HG02943 (cell line): ENCODE measurements around the gene CXCL12.

Experiments used
- ATAC-seq: cut with Tn5 transposase; IDR thresholded peaks from one replicate; pipeline ENCODE4 v1.9.1; 2021; ENCODE audit warnings: mild to moderate bottlenecking, low read depth, moderate library complexity; ENCODE audit not compliant: unreplicated experiment

Gene CXCL12

GRCh38 chr10:44385026-44385695 is at the start of gene CXCL12:
CXCL12 (minus strand) TSS chr10:44385097; CDS start chr10:44385005, 92 bp downstream.
- ATAC-seq = no peak

DNA sequence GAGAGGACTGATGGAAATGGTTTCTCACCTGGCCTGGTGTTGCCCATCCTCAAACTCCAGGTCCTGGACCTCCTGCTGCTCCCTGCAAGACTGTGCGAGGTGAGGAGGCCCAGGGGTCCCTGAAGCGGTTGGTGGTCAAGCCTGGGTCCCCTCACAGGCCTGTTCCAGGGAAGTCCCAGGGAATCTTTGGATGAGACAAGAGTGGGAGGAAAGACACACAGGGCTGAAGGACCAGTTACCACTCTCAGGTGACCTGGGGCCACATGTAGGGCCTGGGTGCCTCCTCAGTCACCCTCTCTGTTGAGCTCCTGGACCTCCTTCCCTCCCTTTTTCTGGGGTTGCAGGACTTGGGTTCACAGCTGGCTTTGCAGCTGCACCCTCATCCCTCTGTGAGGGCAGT is 42.6 kb upstream of the CXCL12 start:
- ATAC-seq = no peak

- ATAC-seq = no peak
These were observed 42.1 kb upstream of the CXCL12 start for GRCh38 chr10:44427037-44427436.

GRCh38 chr10:44426247-44427034 is 41.5 kb upstream of the CXCL12 start:
- no peak for ATAC-seq

- ATAC-seq = no peak
These were observed 40.6 kb upstream of the CXCL12 start for GRCh38 chr10:44425466-44425865.

- ATAC-seq = no peak
These were observed 40.1 kb upstream of the CXCL12 start for GRCh38 chr10:44424957-44425356.

GRCh38 chr10:44424298-44424697 is 39.4 kb upstream of the CXCL12 start:
- ATAC-seq = no peak

- no peak for ATAC-seq
These were observed 37.7 kb upstream of the CXCL12 start for GRCh38 chr10:44422570-44423101.

DNA sequence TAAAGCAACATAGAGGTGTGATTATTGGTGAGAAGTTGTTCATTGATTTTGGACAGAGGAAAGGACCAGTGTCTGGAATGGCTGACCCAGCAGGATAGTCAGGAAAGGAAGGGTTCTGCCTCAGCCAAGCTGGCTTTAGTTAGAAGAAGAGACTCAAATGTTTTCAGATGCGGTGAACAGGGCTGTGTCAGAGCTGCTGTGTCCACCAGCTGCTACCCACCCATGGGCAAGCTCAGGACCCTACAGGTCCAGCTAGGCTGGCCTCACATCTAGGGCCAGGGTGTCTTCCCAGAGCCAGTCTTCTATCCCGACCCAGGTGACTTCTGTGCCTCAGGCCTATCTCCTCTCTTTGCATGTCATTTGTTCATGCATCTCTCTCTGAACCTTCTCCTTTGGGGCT is 37.3 kb upstream of the CXCL12 start:
- ATAC-seq = no peak

- no peak for ATAC-seq
These were observed 35.1 kb upstream of the CXCL12 start for GRCh38 chr10:44419790-44420549.

DNA sequence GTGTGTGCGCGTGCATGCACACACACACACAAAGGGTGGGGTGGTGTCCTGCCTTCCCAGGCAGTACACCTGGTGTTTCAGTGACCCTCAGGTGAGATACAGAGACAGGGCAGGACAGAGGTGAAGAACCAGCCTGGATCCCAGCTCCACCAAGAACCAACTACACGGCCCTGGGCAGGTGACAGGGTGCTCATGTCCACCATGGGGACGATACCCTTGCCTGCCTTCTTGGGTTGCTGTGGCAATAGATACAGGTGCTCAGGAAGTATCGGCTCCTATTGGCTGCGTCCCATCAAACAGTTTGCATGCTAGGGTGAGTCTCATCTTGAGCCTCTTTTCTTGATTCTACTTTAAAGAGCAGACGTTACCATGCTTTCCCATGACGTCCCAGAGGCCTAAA is 33.7 kb upstream of the CXCL12 start:
- no peak for ATAC-seq

- no peak for ATAC-seq
These were observed 32.9 kb upstream of the CXCL12 start for GRCh38 chr10:44417761-44418160.

DNA sequence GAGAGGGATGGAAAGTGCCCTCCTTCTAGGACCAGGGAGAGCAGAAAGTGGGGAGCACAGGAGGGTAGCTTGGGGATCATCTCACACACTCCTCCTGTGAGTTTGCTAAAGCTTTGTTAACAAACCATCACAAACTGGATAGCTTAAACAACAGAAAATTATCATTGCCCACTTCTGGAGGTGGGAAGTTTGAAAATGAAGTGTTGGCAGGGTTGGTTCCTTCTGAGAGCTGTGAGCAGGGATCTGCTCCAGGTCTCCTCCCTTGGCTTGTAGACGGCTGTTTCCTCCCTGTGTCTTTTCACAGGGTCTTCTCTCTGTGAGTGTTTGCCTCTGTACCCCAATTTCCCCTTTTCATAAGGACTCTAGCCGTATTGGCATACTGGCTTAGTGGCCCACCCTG is 32.0 kb upstream of the CXCL12 start:
- no peak for ATAC-seq

DNA sequence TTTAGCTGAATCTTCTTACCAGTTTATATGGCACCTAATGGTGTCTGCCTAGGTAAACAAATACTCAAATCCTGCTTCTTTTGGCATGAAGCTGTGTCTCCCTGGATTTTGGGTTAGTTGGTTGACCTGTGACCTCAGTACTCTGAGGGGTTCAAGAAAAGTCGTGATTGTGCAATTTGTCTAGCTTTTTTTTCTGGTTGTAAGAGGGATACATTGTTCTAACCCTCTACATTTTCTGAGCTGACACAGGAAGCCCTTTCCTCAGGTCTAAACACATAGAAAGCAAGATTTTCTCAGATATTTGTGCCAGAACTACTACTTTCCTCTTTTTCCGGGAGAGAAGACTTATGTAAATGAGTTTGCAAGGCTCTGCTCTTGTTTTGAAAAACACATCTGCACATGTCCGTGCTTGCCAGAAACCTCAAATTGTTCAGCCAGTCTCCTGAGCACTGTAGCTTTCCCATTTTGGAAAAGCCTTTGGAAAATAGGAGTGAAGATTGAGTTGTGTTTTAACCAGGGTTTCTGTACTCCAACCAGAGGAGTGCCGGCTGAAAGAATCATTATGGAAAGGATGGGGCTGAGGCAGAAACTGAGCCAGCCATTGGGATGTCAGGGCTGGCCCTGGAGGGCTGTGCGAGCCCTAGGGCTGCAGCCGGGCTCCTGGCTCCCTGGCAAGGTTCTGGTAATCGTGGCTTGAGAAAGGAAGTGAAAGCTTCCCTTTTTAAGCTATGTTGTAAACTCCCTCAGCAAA is 31.3 kb upstream of the CXCL12 start:
- no peak for ATAC-seq

GRCh38 chr10:44415121-44415520 is 30.2 kb upstream of the CXCL12 start:
- ATAC-seq = no peak

DNA sequence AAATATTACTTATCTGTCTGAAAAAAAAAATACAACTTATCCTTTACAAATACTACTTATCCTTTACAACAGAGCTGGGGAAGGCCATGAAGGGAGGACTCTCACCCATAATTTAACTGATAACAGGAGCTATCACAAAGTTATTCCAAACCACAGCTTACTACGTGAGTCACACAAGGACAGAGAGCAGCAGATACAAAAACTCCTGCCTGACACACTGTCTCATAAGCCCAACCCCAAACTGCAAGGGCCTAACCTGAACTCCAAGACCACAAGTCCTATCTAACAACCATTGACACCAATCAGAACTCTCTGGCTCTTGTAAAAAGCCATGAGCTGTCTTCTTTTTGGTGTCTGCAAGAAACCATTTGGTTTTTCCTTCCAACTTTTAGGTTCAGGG is 28.5 kb upstream of the CXCL12 start:
- ATAC-seq = no peak

DNA sequence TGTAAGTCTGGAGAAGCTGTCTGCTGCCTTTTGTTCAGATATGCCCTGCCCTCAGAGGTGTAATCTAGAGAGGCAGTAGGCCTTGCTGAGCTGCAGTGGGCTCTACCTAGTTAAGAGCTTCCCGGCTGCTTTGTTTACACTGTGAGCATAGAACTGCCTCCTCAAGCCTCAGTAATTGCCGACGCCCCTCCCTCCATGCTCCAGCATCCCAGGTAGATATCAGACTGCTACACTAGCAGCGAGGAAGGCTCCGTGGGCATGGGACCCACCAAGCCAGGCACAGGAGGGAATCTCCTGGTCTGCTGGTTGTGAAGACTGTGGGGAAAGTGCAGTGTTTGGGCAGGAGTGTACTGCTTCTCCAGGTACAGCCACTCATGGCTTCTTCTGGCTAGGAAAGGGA is 26.4 kb upstream of the CXCL12 start:
- no peak for ATAC-seq

- no peak for ATAC-seq
These were observed 20.0 kb upstream of the CXCL12 start for GRCh38 chr10:44404741-44405437.

- ATAC-seq = no peak
These were observed 17.7 kb upstream of the CXCL12 start for GRCh38 chr10:44402465-44403195.
